AG10803 (cell line): ENCODE measurements around the gene KIF16B.

ENCODE experiments used
- DNase-seq: peaks from one replicate; pipeline ENCODE4 v3.0.0; 2010; ENCODE audit warnings: low read depth
- H3K4me3 ChIP-seq: 2 replicates; pipeline ENCODE4 v1.5.1; 2011; ENCODE audit warnings: mild to moderate bottlenecking, low read length, control low read depth
- CTCF ChIP-seq: conservative IDR thresholded peaks from 2 replicates; pipeline ENCODE4 v1.5.1; 2011; ENCODE audit warnings: mild to moderate bottlenecking, low read length, control low read depth, inconsistent platforms

The KIF16B gene

GRCh38 chr20:16295534-16295933 is 277.7 kb downstream of the KIF16B start:
- no peak for DNase-seq
- no peak for TF ChIP-seq CTCF
- no peak overlapping the region for H3K4me3 ChIP-seq

- DNase-seq: no peak
- no peak overlapping the region for H3K4me3 ChIP-seq
- TF ChIP-seq CTCF: no peak
Observed at GRCh38 chr20:16293590-16293989, 279.7 kb downstream of the KIF16B start.

- no peak for DNase-seq
- no peak for TF ChIP-seq CTCF
- H3K4me3 ChIP-seq: no peak overlapping the region
Observed at GRCh38 chr20:16292226-16292880, 280.9 kb downstream of the KIF16B start.

- TF ChIP-seq CTCF: no peak
- no peak for DNase-seq
Observed at GRCh38 chr20:16290358-16290757, 282.9 kb downstream of the KIF16B start.

GRCh38 chr20:16287776-16288175 is 285.5 kb downstream of the KIF16B start:
- no peak for TF ChIP-seq CTCF
- H3K4me3 ChIP-seq: no peak overlapping the region
- DNase-seq: no peak

More at GRCh38 chr20:16290358-16290757, 282.9 kb downstream of the KIF16B start:
- H3K4me3 ChIP-seq: no peak overlapping the region

GRCh38 chr20:16286601-16287000 is 286.6 kb downstream of the KIF16B start:
- DNase-seq: no peak
- TF ChIP-seq CTCF: no peak
- no peak overlapping the region for H3K4me3 ChIP-seq

GRCh38 chr20:16284385-16285100 is 288.7 kb downstream of the KIF16B start:
- no peak overlapping the region for H3K4me3 ChIP-seq
- DNase-seq: no peak
- TF ChIP-seq CTCF: no peak
